Measurements from ENCODE around the gene ACOT11. TPM values are rescaled to one million over a fixed set of nuclear protein-coding genes. Genes with fewer than 3 reads are reported as not detected.

Gene ACOT11
- total RNA-seq, 1 donor from 2014 or later, result 0.35 TPM

DNA sequence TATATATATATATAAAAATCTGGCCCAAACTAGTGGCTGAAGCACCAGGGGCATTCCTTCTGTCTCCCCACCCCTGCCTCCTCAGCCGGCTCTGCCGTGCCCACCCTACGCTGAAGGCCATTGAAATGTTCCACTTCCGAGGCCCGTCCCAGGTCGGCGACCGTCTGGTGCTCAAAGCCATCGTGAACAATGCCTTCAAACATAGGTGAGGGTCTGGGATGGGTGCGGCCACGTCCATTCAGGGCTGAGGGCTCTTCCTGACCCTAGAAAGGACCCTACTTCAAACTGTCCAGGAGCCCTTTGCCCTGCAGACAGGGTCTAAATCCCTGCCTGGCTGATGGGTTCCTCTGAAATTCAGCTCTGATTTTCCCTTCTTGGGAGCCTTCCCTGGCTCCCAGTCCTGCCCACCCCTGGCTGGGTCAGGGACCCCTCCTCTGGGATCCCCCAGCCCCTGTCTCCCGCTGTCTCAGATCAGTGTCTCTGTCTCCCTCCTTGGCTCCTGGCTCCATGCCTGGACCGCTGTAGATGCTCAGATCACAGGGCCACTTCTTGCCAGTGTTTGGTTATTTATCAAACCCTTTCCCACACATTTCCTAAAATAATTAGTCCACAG, 51.3 kb downstream of the ACOT11 start:
- H3K27me3 Mint-ChIP-seq (ENCODE audit: unreplicated experiment), result no peaks in the 10 kb centered on the region
- no peak overlapping the region for H3K4me3 Mint-ChIP-seq (ENCODE audit: unreplicated experiment)
- H3K36me3 Mint-ChIP-seq (ENCODE audit: unreplicated experiment), result no peaks in the 10 kb centered on the region
- H3K27ac Mint-ChIP-seq (ENCODE audit: unreplicated experiment), result no peak overlapping the region
- TF ChIP-seq, protein P1, sequence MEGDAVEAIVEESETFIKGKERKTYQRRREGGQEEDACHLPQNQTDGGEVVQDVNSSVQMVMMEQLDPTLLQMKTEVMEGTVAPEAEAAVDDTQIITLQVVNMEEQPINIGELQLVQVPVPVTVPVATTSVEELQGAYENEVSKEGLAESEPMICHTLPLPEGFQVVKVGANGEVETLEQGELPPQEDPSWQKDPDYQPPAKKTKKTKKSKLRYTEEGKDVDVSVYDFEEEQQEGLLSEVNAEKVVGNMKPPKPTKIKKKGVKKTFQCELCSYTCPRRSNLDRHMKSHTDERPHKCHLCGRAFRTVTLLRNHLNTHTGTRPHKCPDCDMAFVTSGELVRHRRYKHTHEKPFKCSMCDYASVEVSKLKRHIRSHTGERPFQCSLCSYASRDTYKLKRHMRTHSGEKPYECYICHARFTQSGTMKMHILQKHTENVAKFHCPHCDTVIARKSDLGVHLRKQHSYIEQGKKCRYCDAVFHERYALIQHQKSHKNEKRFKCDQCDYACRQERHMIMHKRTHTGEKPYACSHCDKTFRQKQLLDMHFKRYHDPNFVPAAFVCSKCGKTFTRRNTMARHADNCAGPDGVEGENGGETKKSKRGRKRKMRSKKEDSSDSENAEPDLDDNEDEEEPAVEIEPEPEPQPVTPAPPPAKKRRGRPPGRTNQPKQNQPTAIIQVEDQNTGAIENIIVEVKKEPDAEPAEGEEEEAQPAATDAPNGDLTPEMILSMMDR (IDR thresholded peaks at IDR 0.05), result no peak
- no peaks in the 10 kb centered on the region for H3K9me3 Mint-ChIP-seq (ENCODE audit: unreplicated experiment)
- no peak for DNase-seq (ENCODE audit: extremely low spot score, unreplicated experiment)
- H3K4me1 Mint-ChIP-seq (ENCODE audit: unreplicated experiment), result no peaks in the 10 kb centered on the region

DNA sequence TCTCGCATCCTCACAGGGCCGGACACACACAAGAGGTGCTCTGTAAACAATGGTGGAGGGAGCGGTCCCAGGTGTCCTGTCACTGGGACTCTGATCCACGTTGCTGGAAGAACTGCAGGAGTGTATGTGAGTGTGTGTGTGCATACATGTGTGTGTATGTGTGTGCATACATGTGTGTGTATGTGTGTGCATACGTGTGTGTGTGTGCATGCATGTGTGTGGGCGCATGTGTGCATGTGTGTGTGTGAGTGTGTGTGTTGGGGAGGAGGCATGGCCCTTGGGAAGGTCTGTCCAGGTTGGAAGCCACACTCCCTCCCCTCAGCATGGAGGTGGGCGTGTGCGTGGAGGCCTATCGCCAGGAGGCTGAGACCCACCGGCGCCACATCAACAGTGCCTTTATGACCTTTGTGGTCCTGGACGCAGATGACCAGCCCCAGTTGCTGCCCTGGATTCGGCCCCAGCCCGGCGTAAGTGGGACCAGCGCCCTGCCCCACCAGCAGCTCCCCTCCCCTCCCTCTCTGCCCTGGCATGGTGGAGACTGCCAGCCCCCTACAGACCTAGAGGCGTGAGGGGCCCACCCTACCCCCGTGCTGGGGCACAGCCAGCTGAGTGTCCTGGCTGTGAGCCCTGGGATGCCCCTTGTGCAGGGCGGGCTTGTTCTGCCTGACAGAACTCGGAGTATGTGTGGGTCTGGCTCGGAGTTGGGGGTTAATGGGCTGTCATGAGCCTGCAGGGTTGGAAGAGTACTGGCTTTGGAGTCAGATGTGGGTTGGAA, 53.1 kb downstream of the ACOT11 start:
- H3K27ac Mint-ChIP-seq (ENCODE audit: unreplicated experiment), result no peak overlapping the region
- no peak overlapping the region for H3K4me3 Mint-ChIP-seq (ENCODE audit: unreplicated experiment)
- H3K36me3 Mint-ChIP-seq (ENCODE audit: unreplicated experiment), result no peaks in the 10 kb centered on the region
- no peaks in the 10 kb centered on the region for H3K27me3 Mint-ChIP-seq (ENCODE audit: unreplicated experiment)
- no peak for DNase-seq (ENCODE audit: extremely low spot score, unreplicated experiment)
- TF ChIP-seq, protein P1 (IDR thresholded peaks at IDR 0.05), result no peak
- H3K4me1 Mint-ChIP-seq (ENCODE audit: unreplicated experiment), result no peaks in the 10 kb centered on the region
- H3K9me3 Mint-ChIP-seq (ENCODE audit: unreplicated experiment), result no peaks in the 10 kb centered on the region

DNA sequence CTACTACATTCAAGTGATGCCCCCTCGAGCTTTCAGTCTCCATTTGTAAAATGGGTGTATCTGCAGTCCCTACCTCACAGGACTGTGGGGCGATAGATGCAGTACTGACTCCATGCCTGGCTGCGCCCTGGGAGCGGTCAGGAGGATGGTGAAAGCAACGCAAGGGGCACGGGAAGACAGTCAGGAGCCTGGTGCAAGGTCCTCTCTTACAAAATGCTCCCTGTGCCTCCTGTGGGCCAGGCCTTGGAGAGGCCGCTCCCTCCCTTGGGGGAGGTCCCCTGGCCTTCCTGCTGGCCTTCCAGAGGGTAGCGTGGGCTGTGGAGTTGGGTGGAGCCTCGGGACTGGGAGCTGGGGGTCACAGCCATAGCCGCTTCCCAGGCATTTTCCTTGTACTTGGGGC, 53.7 kb downstream of the ACOT11 start:
- Mint-ChIP-seq H3K27me3 (ENCODE audit: unreplicated experiment) (no peaks in the 10 kb centered on the region), H3K36me3 (ENCODE audit: unreplicated experiment) (no peaks in the 10 kb centered on the region), H3K4me3 (ENCODE audit: unreplicated experiment) (no peak overlapping the region), H3K9me3 (ENCODE audit: unreplicated experiment) (no peaks in the 10 kb centered on the region), H3K4me1 (ENCODE audit: unreplicated experiment) (no peaks in the 10 kb centered on the region), H3K27ac (ENCODE audit: unreplicated experiment) (no peak overlapping the region)
- TF ChIP-seq, protein P1 (IDR thresholded peaks at IDR 0.05), result no peak
- no peak for DNase-seq (ENCODE audit: extremely low spot score, unreplicated experiment)

DNA sequence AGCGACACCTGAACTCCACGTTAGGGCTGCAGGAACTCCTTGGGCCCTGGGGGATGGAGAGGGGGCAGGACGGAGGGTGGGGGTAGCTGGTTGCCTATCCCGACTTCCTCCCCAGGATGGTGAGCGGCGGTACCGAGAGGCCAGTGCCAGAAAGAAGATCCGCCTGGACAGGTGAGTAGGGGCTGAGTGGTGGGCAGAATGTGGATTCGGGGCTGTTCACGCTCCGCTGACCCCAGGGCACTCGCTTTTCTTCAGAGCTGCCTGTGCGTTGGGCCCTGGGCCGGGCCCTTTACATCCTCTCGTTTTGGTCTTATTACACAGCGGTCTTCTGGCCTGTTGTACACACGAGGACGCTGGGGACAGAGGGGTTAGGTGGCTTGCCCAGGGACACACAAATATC, 54.5 kb downstream of the ACOT11 start:
- Mint-ChIP-seq H3K27me3 (ENCODE audit: unreplicated experiment) (no peaks in the 10 kb centered on the region), H3K4me1 (ENCODE audit: unreplicated experiment) (no peaks in the 10 kb centered on the region), H3K4me3 (ENCODE audit: unreplicated experiment) (no peak overlapping the region), H3K9me3 (ENCODE audit: unreplicated experiment) (no peaks in the 10 kb centered on the region), H3K36me3 (ENCODE audit: unreplicated experiment) (no peaks in the 10 kb centered on the region), H3K27ac (ENCODE audit: unreplicated experiment) (no peak overlapping the region)
- TF ChIP-seq, protein P1 (IDR thresholded peaks at IDR 0.05), result no peak
- DNase-seq (ENCODE audit: extremely low spot score, unreplicated experiment), result no peak

DNA sequence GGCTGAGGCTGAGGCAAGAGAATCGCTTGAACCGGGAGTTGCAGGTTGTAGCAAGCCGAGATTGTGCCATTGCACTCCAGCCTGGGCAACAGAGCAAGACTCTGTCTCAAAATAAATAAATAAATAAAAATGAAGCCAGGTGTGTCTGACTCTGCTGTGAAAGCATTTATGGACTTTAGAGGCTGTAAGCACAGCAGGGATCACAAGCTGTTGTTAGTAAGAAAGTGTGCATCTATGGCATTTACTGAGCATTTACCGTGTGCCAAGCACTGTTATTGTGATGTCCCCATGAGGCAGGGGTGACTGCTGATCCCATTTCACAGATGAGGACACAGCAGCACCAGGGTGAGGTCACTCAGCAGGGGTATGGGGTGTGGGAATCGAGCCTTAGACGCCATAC, 55.2 kb downstream of the ACOT11 start:
- no peak overlapping the region for H3K4me3 Mint-ChIP-seq (ENCODE audit: unreplicated experiment)
- no peak overlapping the region for H3K27ac Mint-ChIP-seq (ENCODE audit: unreplicated experiment)
- H3K4me1 Mint-ChIP-seq (ENCODE audit: unreplicated experiment), result no peaks in the 10 kb centered on the region
- H3K27me3 Mint-ChIP-seq (ENCODE audit: unreplicated experiment), result no peaks in the 10 kb centered on the region
- no peak for DNase-seq (ENCODE audit: extremely low spot score, unreplicated experiment)
- TF ChIP-seq, protein P1 (IDR thresholded peaks at IDR 0.05), result no peak
- no peaks in the 10 kb centered on the region for H3K9me3 Mint-ChIP-seq (ENCODE audit: unreplicated experiment)
- no peaks in the 10 kb centered on the region for H3K36me3 Mint-ChIP-seq (ENCODE audit: unreplicated experiment)

All from osteocyte (in vitro differentiated cells).